ENCODE results near the gene FDCSP.
"Not testable (repeated sequence)": the region's sequence is repeated elsewhere in the genome, so short reads cannot be mapped to it uniquely, and the experiment has no call there.

FDCSP gene

DNA sequence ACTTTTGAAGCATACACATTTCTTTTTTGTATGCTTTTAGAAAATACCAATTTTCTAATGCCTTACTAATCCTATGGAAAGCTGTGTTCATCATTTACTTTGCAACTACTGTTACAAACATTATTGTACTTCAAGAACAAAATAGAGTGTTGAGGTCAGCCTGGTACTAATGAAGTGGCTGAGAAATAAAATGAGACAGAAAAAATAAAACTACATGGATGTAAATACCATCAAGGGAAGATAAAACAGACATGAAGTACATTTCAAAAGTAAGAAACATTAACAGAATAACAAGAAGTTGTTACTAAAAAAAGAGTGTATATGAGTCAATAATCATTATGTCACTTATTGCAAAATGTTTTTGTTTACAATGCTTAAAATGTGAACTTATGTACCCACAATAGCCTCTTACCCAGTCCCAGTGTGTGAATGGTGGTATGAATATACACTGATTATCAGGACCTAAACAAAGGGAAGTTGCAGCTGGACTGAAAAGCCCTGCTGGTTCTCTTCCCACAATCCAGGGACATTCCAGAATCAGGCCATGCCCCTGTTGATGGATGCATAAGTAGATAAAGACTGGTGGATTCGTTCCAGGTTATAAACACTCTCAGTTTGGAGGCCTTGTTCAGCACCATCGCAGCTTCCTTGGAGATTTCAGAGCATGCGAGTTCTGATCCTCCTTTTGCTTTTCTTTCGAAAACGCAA lies 14.1 kb downstream of the FDCSP start:
- no peak for DNase-seq

DNA sequence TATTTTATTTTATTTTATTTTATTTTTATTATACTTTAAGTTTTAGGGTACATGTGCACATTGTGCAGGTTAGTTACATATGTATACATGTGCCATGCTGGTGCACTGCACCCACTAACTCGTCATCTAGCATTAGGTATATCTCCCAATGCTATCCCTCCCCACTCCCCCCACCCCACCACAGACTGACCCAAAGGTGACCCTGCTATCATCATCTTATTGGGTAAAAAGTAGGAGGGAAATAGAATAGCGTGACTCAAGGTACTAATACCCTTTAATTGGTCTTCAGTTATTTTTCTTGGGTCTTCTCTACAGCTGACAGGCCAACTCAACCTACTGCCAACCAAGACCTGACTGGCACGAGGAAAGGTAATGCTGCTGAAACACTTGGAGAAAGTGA lies 16.4 kb downstream of the FDCSP start, which contains the start of gene CSN3:
CSN3 (plus strand) TSS at position 301 of the 400 bp plus-strand sequence. CDS start 2,223 bp downstream, outside the sequence.
- DNase-seq, result not testable (repeated sequence)

DNA sequence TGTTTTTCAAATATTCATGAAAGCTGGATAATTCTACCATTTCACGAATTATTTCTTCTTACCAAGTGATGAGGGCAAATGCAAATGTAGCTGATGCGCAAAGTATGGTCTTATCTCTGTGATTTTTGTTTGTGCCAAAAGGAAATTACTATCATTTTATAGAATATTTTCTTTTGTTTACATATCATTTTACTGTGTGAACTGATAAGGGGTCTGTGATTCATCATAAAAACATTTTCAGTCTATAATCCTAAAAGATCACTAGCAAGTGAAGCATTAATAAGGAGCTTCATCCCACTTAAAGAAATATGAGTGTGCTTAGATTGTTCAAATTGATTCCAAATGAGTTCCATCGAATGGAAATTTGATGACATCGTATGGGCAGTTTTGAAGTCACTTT lies 17.2 kb downstream of the FDCSP start:
- no peak for DNase-seq

DNA sequence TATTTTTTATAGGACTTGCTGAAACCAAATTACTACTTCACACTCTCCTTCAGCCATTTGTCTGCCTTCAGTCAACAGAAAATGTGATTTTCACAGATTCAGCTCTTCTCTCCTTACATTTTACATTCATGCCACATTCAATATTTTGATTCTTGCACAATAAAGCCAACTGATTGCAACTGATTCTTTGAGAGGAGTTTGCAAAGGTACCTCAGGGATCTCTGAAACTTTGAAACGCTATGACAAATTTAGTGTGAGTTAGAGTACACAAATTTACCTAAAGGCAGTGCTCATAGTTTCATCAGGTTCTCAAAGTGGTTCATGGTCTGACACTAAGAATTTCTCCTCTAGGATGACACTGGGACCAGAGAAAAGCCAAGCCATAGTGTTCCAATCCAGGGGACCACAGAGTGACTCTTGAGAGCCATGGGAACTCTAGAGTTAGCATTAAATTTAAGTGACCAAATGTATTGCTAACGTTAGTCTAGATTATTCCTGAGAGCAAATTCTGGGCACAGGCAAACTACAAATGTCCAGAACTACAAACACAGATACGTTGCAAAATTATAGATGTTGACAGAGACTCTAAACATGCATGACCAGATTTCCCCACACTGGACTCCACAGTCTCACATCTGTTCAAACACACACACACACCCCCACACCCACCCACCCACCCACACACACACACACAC lies 25.5 kb downstream of the FDCSP start:
- DNase-seq, result no peak

DNA sequence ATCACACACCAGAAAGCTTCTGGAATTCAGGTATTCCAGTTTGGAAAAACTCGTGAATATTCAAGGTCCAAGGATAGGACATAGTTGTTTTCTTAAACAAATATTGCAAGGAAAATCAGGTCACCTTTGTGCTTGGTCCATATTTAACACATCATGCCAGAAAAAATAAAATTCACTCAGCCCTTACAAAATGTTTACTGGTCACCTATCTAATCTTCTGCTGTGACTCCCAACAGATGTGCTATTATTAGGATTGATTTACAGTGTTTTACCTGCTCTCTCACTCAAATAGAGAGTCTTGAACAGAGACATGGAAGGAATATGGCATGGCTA lies 26.0 kb downstream of the FDCSP start:
- no peak for DNase-seq

DNA sequence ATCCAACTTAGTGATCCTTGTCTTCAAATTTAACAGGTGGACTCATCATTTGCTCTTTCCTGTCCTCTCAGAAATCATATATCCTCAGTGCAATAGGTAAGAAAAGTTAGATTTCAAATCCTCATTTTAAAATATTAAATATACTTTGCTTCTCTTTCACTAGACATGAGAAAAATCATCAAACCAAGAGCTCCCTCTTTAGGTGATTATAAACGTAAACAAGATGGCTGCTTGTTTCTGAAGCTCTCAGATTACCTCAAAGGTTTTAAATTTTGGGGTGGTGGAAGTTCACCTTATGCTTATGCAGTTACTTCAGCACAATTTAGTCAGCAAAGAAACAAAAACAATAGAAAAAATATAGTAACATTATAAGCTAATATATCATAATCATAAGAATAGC lies 43.8 kb downstream of the FDCSP start:
- no peak for DNase-seq

DNA sequence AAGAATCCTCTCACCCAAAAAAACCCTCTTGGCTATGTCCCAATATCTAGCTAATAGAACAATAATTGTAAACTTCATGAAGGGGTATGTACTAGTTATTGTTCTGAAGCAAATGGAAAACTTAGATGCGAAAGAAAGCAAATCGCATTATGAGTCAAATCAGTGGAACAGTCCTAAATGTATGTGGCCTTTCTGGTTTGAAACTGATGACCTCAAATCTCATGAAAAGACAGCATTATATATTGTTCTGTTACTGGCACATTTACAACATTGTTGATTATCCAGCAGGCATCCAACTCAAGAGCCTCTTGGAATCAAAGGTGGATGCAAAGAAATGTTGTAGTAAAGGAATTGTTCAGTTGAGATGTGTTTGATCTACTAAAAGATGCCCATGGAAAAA lies 51.2 kb downstream of the FDCSP start:
- DNase-seq, result no peak

DNA sequence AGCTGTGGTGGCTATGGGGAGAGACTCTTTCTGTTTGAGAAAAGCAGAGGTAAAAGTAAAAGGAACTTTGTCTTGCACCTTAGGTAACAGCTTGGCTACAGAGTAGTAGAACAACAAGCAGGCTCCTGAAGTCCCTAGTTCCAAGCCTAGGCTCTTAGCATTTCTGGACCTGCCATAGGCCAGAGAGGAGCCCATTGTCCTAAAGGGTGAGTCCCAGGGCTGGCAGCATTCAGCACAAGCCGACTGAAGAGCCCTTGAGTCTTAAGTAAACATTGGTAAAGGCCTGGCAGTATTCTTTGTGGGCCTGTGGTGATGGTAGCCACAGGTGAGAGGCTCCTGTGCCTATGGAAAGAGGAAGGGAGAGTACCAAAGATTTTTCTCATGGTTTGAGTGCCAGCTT lies 54.6 kb downstream of the FDCSP start:
- DNase-seq, result no peak
